ENCODE measurements around the gene SHLD1. TPM values are rescaled to one million over a fixed set of nuclear protein-coding genes. Genes with fewer than 3 reads are reported as not detected.

SHLD1 gene
- total and polyA plus RNA-seq, 2 donors (not counting 1 experiment from before 2014, with no cell fraction given) = 3.3 to 4.2 TPM

DNA sequence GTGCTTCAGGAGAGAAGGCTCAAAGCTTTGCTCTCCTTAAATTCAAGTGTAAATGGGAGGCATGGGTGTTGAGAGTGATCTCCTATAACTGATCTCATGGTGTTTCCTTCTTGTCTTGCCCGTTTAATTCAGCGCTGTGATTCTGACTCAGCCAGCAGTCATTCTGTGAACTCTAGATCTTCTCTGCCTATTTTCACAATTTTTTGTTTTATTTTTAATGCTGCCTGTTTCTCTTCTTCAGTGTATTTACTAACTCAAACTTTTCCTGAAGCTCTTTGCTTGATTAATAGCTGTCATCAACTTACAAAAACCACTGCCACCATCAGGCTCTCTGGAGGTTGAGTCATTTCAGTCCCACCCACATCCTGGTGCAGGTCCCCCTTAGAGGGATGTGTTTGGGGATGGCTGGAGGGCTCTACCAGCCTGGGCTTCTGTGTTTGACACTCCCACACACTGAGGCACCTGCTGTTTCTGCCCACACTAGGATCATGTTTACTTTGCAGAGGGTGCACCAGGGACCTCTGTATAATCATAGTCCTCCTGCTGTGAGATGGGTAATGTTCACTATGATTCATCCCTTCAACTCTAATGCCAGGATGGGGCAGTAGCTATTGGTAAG, 94.0 kb downstream of the SHLD1 start:
- H2AFZ ChIP-seq (ENCODE audit: low read length) = no peak overlapping the region
- no peak overlapping the region for H3K4me3 ChIP-seq (replicated peaks in 1 of 4; ENCODE audit: control extremely low read depth in 1 of 4, insufficient read depth in 1 of 4, low read depth in 3 of 4, low read length in 4 of 4)
- no peak overlapping the region for H3K27ac ChIP-seq (ENCODE audit: insufficient read depth, low read length)
- H3K79me2 ChIP-seq (ENCODE audit: control insufficient read depth, insufficient read depth, low read length) = no peaks in the 10 kb centered on the region
- H3K9ac ChIP-seq (ENCODE audit: insufficient read depth, low read length) = no peak overlapping the region
- H3K36me3 ChIP-seq (ENCODE audit: control insufficient read depth, insufficient read depth, low read length) = no peaks in the 10 kb centered on the region
- no peaks in the 10 kb centered on the region for H4K20me1 ChIP-seq (ENCODE audit: control insufficient read depth, extremely low read depth, insufficient read depth, low read length)
- H3K4me1 ChIP-seq (ENCODE audit: control insufficient read depth, extremely low read depth, insufficient read depth, low read length) = peaks cover 2% of the 10 kb centered on the region
- TF ChIP-seq CTCF (conservative IDR thresholded peaks at IDR 0.05 in 1 of 2, IDR thresholded peaks at IDR 0.05 in 1 of 2; ENCODE audit: low read depth in 1 of 2, low read length in 2 of 2) (no peak), EZH2 (IDR thresholded peaks at IDR 0.05; ENCODE audit: low read length, missing control alignments) (no peak)
- no peaks in the 10 kb centered on the region for H3K27me3 ChIP-seq (ENCODE audit: control insufficient read depth, insufficient read depth, low read length)
- DNase-seq (ENCODE audit: low read depth in 2 of 2) = peak; percentile 33 to 51
- no peaks in the 10 kb centered on the region for H3K9me3 ChIP-seq (ENCODE audit: control insufficient read depth, insufficient read depth, low read depth, low read length)
- H3K4me2 ChIP-seq (ENCODE audit: extremely low read depth, insufficient read depth, low read length) = no peak overlapping the region

- Histone ChIP-seq H3K4me3 (replicated peaks in 1 of 4; ENCODE audit: control extremely low read depth in 1 of 4, insufficient read depth in 1 of 4, low read depth in 3 of 4, low read length in 4 of 4) (peak overlapping the region in 1 of 4 experiments; percentile 12), H3K4me1 (ENCODE audit: control insufficient read depth, extremely low read depth, insufficient read depth, low read length) (peaks cover 5% of the 10 kb centered on the region)
- TF ChIP-seq EZH2 (IDR thresholded peaks at IDR 0.05; ENCODE audit: low read length, missing control alignments) = no peak
- TF ChIP-seq CTCF (conservative IDR thresholded peaks at IDR 0.05 in 1 of 2, IDR thresholded peaks at IDR 0.05 in 1 of 2; ENCODE audit: low read depth in 1 of 2, low read length in 2 of 2) = no peak
These were observed 95.7 kb downstream of the SHLD1 start for GRCh38 chr20:5845681-5846615.

More at GRCh38 chr20:5845681-5846615, 95.7 kb downstream of the SHLD1 start:
- Histone ChIP-seq H3K36me3 (ENCODE audit: control insufficient read depth, insufficient read depth, low read length) (no peaks in the 10 kb centered on the region), H4K20me1 (ENCODE audit: control insufficient read depth, extremely low read depth, insufficient read depth, low read length) (no peaks in the 10 kb centered on the region), H3K79me2 (ENCODE audit: control insufficient read depth, insufficient read depth, low read length) (no peaks in the 10 kb centered on the region), H3K27me3 (ENCODE audit: control insufficient read depth, insufficient read depth, low read length) (no peaks in the 10 kb centered on the region), H3K4me2 (ENCODE audit: extremely low read depth, insufficient read depth, low read length) (peak overlapping the region; percentile 20), H3K9me3 (ENCODE audit: control insufficient read depth, insufficient read depth, low read depth, low read length) (no peaks in the 10 kb centered on the region), H3K9ac (ENCODE audit: insufficient read depth, low read length) (no peak overlapping the region), H3K27ac (ENCODE audit: insufficient read depth, low read length) (no peak overlapping the region), H2AFZ (ENCODE audit: low read length) (no peak overlapping the region)
- DNase-seq (ENCODE audit: low read depth in 2 of 2) = peak; percentile 34 to 73
